ENCODE results near the gene NUP62. TPM values are rescaled to one million over a fixed set of nuclear protein-coding genes. Genes with fewer than 3 reads are reported as not detected.
"Not testable (repeated sequence)": the region's sequence is repeated elsewhere in the genome, so short reads cannot be mapped to it uniquely, and the experiment has no call there.

The NUP62 gene
- total RNA-seq, 6 experiments from 2014 or later: 9.3 to 55.5 (median 32.6) TPM

GRCh38 chr19:49976496-49976895, 47.2 kb upstream of the NUP62 start:
- ATAC-seq: no peak

GRCh38 chr19:49975051-49975450, 45.7 kb upstream of the NUP62 start:
- 65% methylated on average over 2 of the region's 7 CpGs for WGBS (ENCODE audit: insufficient coverage, low coverage, low lambda C conversion rate, missing lambda C conversion rate)
- Histone ChIP-seq H3K9me3 (no peaks in the 10 kb centered on the region), H3K27me3 (no peaks in the 10 kb centered on the region), H3K27ac (no peak overlapping the region), H3K36me3 (peaks cover 0 to 2% (median 0%) of the 10 kb centered on the region in 4 donors), H3K4me1 (no peaks in the 10 kb centered on the region), H3K4me3 (no peak overlapping the region)
- intact Hi-C loops (cut with DNase I): no loop called here
- DNase-seq (no peak), ATAC-seq (no peak)
- TF ChIP-seq CTCF (IDR thresholded peaks at IDR 0.05) (no peak), POLR2A (IDR thresholded peaks at IDR 0.05) (no peak)

More at GRCh38 chr19:49976496-49976895, 47.2 kb upstream of the NUP62 start:
- DNase-seq: no peak
- Histone ChIP-seq H3K27ac (no peak overlapping the region), H3K9me3 (no peaks in the 10 kb centered on the region), H3K4me3 (no peak overlapping the region), H3K36me3 (peaks cover 0 to 3% (median under 1%) of the 10 kb centered on the region in 4 donors), H3K27me3 (no peaks in the 10 kb centered on the region), H3K4me1 (no peaks in the 10 kb centered on the region)
- WGBS (ENCODE audit: insufficient coverage, low coverage, low lambda C conversion rate, missing lambda C conversion rate): no CpG with 5 or more reads among the region's 3 CpGs
- intact Hi-C loops (cut with DNase I): no loop called here
- TF ChIP-seq POLR2A (IDR thresholded peaks at IDR 0.05): no peak
- TF ChIP-seq CTCF (IDR thresholded peaks at IDR 0.05): no peak

GRCh38 chr19:49973987-49974386, 44.7 kb upstream of the NUP62 start:
- TF ChIP-seq CTCF (IDR thresholded peaks at IDR 0.05) (no peak), POLR2A (IDR thresholded peaks at IDR 0.05) (no peak)
- no peak for DNase-seq
- no peak overlapping the region for H3K27ac ChIP-seq
- no peaks in the 10 kb centered on the region for H3K9me3 ChIP-seq
- intact Hi-C loops (cut with DNase I): no loop called here
- H3K4me1 ChIP-seq: no peaks in the 10 kb centered on the region
- 76% methylated on average over 16 of the region's 18 CpGs for WGBS (ENCODE audit: insufficient coverage, low coverage, low lambda C conversion rate, missing lambda C conversion rate)
- ATAC-seq: no peak
- no peak overlapping the region for H3K4me3 ChIP-seq
- H3K36me3 ChIP-seq: peaks cover 0 to 2% (median 0%) of the 10 kb centered on the region in 4 donors
- H3K27me3 ChIP-seq: no peaks in the 10 kb centered on the region

- Histone ChIP-seq H3K36me3 (no peaks in the 10 kb centered on the region), H3K27ac (no peak overlapping the region), H3K4me1 (no peaks in the 10 kb centered on the region), H3K27me3 (no peaks in the 10 kb centered on the region), H3K4me3 (no peak overlapping the region), H3K9me3 (no peaks in the 10 kb centered on the region)
- TF ChIP-seq POLR2A (IDR thresholded peaks at IDR 0.05) (no peak), CTCF (IDR thresholded peaks at IDR 0.05) (no peak)
- intact Hi-C loops (cut with DNase I): no loop called here
- DNase-seq (no peak), ATAC-seq (no peak)
- WGBS (ENCODE audit: insufficient coverage, low coverage, low lambda C conversion rate, missing lambda C conversion rate): 80% methylated on average over 1 of the region's 6 CpGs
Measured at GRCh38 chr19:49972841-49973240, 43.5 kb upstream of the NUP62 start.

GRCh38 chr19:49971991-49972411, 42.7 kb upstream of the NUP62 start:
- no peaks in the 10 kb centered on the region for H3K4me1 ChIP-seq
- ATAC-seq (no peak), DNase-seq (no peak)
- intact Hi-C loops (cut with DNase I): no loop called here
- WGBS (ENCODE audit: insufficient coverage, low coverage, low lambda C conversion rate, missing lambda C conversion rate): no CpG with 5 or more reads among the region's 12 CpGs
- H3K27ac ChIP-seq: no peak overlapping the region
- TF ChIP-seq POLR2A (IDR thresholded peaks at IDR 0.05): no peak
- no peak for TF ChIP-seq CTCF (IDR thresholded peaks at IDR 0.05)
- H3K9me3 ChIP-seq: no peaks in the 10 kb centered on the region
- H3K4me3 ChIP-seq: no peak overlapping the region
- H3K36me3 ChIP-seq: no peaks in the 10 kb centered on the region
- H3K27me3 ChIP-seq: no peaks in the 10 kb centered on the region

- H3K4me3 ChIP-seq; intact Hi-C loops (cut with DNase I); H3K36me3 ChIP-seq; DNase-seq; H3K9me3 ChIP-seq; H3K27me3 ChIP-seq; H3K27ac ChIP-seq; H3K4me1 ChIP-seq: not testable (repeated sequence)
- WGBS (ENCODE audit: insufficient coverage, low coverage, low lambda C conversion rate, missing lambda C conversion rate): no CpG with 5 or more reads among the region's 9 CpGs
- peak; percentile 52 to 62 (median 58) for ATAC-seq
Measured at GRCh38 chr19:49969355-49969754, 40.1 kb upstream of the NUP62 start.

All from right lobe of liver (tissue), 6 donors.